Activated CD4-positive, CD25-positive, alpha-beta regulatory T cell treated with anti-CD3 and anti-CD28 coated beads, Interleukin-2, amount 50 U/mL, for 24 hours (primary cell): ENCODE results near the gene GPATCH8.

Experiments
- ATAC-seq, 2 donors: fragments of 150-1000 bp; cut with Tn5 transposase; one replicate each; pipeline ENCODE4 v1.10.0; 2021; ENCODE audit warnings: mild to moderate bottlenecking in 1 of 2, moderate library complexity in 1 of 2

The GPATCH8 gene

GRCh38 chr17:44353672-44354331, 149.4 kb downstream of the GPATCH8 start:
- ATAC-seq, result peak in 1 of 2 donors; percentile 26

- ATAC-seq, result no peak
Observed at GRCh38 chr17:44352828-44353671, 150.2 kb downstream of the GPATCH8 start.

GRCh38 chr17:44351961-44352827, 151.0 kb downstream of the GPATCH8 start:
- ATAC-seq, result no peak

GRCh38 chr17:44351464-44351863, 151.7 kb downstream of the GPATCH8 start:
- no peak for ATAC-seq

GRCh38 chr17:44350733-44351226, 152.4 kb downstream of the GPATCH8 start:
- peak; percentile 72 to 75 for ATAC-seq

GRCh38 chr17:44349553-44350070, 153.6 kb downstream of the GPATCH8 start:
- no peak for ATAC-seq

GRCh38 chr17:44348988-44349364, 154.2 kb downstream of the GPATCH8 start:
- ATAC-seq, result no peak

GRCh38 chr17:44348234-44348987, 154.8 kb downstream of the GPATCH8 start:
- ATAC-seq, result peak in 1 of 2 donors; percentile 12
